Activated B cell treated with CpG ODN at 0.5 μM for 24 hours (primary cell): ENCODE data around the gene TEX53. TPM values are rescaled to one million over a fixed set of nuclear protein-coding genes. Genes with fewer than 3 reads are reported as not detected.
A peak's percentile ranks its signal among the peaks of the same experiment; 100 is the strongest.

Source experiments
- ATAC-seq: fragments of 200-7000 bp; cut with Tn5 transposase; one replicate; pipeline ENCODE4 v1.10.0; 2021; ENCODE audit warnings: low read depth, mild to moderate bottlenecking, moderate library complexity
- CTCF ChIA-PET: fragments of 350-600 bp; sonication (Branson Sonifier 250); formaldehyde crosslinking; loops from one replicate; lab custom pipeline; 2021; ENCODE audit warnings: antibody characterized with exemption; lab: Charles Lee
- POLR2A ChIA-PET: fragments of 350-600 bp; sonication (Branson Sonifier 250); formaldehyde crosslinking; loops from one replicate; lab custom pipeline; 2021; ENCODE audit warnings: antibody characterized with exemption; lab: Charles Lee
- DNase-seq: peaks from one replicate; pipeline ENCODE4 v3.0.0; 2022
- H3K27ac Mint-ChIP-seq: one replicate; pipeline ENCODE4 v1.8.0; 2020; ENCODE audit warnings: mixed read lengths
- H3K27me3 Mint-ChIP-seq: one replicate; pipeline ENCODE4 v1.8.0; 2021; ENCODE audit warnings: mixed read lengths
- H3K36me3 Mint-ChIP-seq: one replicate; pipeline ENCODE4 v1.8.0; 2021; ENCODE audit warnings: low read depth, mixed read lengths
- H3K4me1 Mint-ChIP-seq: one replicate; pipeline ENCODE4 v1.8.0; 2021; ENCODE audit warnings: mixed read lengths
- H3K4me3 Mint-ChIP-seq: one replicate; pipeline ENCODE4 v1.8.0; 2020; ENCODE audit warnings: mild to moderate bottlenecking, mixed read lengths
- H3K9me3 Mint-ChIP-seq: one replicate; pipeline ENCODE4 v1.8.0; 2020; ENCODE audit warnings: mixed read lengths
- intact Hi-C: fragments of 100-400 bp; cut with micrococcal nuclease; formaldehyde crosslinking; loops from one replicate; pipeline ENCODE4 v1.15.1; 2024
- total RNA-seq: library from RNA; stranded (reverse); gene quantifications from 2 replicates; pipeline ENCODE4 v1.2.3, GENCODE V29; 2022
- TF ChIP-seq, protein P1 (sequence below): fragments of 200-600 bp; IDR thresholded peaks from one replicate; pipeline ENCODE4 v1.8.0; 2022; ENCODE audit warnings: antibody characterized with exemption, mild to moderate bottlenecking

The TEX53 gene
- total RNA-seq, 1 donor from 2014 or later = not detected

DNA sequence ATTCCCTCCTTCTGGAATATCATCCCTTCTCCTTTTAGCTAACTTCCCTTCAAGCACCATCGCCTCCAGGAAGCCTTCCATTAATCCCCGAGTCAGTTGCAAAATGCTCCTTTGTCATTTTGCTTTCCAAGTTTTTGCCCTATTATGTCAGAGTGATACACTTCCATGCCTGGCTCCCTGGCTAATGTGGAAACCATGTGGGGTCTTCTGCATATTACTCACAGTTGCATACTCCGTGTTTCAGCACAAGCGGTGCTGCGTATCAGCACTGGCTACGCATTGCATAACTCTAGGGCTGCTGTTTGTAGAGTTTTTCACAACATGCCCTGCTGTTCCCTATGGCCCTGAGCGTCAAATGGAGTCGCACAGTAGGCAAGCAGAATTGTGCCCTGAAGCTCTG is 1.9 kb downstream of the TEX53 start:
- Mint-ChIP-seq H3K27me3 (no peaks in the 10 kb centered on the region), H3K36me3 (peaks cover 17% of the 10 kb centered on the region), H3K4me1 (peaks cover 23% of the 10 kb centered on the region), H3K27ac (no peak overlapping the region), H3K4me3 (no peak overlapping the region), H3K9me3 (no peaks in the 10 kb centered on the region)
- ChIA-PET POLR2A (no interaction called here), CTCF (interaction anchor here (1.4 to 6.5 kb wide), 3 partner anchors 117 to 251 kb away, joined by 4 to 126 read pairs (median 96); no protein-coding TSS in a partner anchor)
- no peak for ATAC-seq
- DNase-seq = no peak
- intact Hi-C loops = no loop called here
- TF ChIP-seq, protein P1, sequence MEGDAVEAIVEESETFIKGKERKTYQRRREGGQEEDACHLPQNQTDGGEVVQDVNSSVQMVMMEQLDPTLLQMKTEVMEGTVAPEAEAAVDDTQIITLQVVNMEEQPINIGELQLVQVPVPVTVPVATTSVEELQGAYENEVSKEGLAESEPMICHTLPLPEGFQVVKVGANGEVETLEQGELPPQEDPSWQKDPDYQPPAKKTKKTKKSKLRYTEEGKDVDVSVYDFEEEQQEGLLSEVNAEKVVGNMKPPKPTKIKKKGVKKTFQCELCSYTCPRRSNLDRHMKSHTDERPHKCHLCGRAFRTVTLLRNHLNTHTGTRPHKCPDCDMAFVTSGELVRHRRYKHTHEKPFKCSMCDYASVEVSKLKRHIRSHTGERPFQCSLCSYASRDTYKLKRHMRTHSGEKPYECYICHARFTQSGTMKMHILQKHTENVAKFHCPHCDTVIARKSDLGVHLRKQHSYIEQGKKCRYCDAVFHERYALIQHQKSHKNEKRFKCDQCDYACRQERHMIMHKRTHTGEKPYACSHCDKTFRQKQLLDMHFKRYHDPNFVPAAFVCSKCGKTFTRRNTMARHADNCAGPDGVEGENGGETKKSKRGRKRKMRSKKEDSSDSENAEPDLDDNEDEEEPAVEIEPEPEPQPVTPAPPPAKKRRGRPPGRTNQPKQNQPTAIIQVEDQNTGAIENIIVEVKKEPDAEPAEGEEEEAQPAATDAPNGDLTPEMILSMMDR = no peak

DNA sequence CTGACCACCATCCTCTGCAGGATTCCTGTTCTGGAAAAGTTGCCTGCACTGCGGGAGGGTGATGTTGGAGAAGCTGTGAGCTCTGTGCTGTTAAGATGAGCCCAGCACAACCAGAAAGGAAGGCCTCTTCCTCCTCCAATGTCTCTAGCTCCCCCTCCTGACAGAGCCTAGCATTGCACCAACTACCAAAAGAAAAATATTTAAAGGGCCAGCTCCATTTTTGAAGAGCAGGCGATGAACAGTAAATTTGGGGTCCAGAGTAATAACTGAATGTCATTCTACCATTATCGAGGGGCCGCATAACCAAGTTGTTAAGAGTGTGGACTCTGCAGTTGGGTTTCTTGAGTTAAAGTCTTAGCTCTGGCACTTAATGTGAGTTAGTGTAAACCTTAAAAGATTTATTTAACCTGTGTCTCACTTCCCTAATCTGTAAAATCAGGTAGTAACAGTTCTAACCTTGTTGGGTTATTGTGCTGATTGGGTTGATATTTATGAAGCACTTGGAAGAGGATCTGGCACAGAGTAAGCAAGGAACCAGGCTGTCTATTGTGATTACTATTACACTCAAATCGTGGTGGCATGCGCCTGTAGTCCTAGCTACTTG is 3.9 kb downstream of the TEX53 start:
- ChIA-PET CTCF (interaction anchor here (0.6 to 6.5 kb wide), 55 partner anchors 8 to 361 kb away, joined by 3 to 136 read pairs (median 4); partner anchors contain the start of genes ATP6V1G1 and WHRN), POLR2A (interaction anchor here (0.6 to 3.2 kb wide), 14 partner anchors 37 to 1243 kb away, joined by 3 to 22 read pairs (median 4); partner anchors contain the start of genes ATP6V1G1, C9orf43 and POLE3)
- no peaks in the 10 kb centered on the region for H3K9me3 Mint-ChIP-seq
- H3K4me3 Mint-ChIP-seq = no peak overlapping the region
- no peak overlapping the region for H3K27ac Mint-ChIP-seq
- TF ChIP-seq, protein P1 = peak; percentile 61
- intact Hi-C loops = loop anchor here (1.0 kb wide), 9 partner anchors 42 to 314 kb away; partner anchors contain the start of genes ATP6V1G1 and TMEM268
- DNase-seq = peak; percentile 55
- H3K4me1 Mint-ChIP-seq = peaks cover 23% of the 10 kb centered on the region
- H3K36me3 Mint-ChIP-seq = peaks cover 18% of the 10 kb centered on the region
- peak; percentile 98 for ATAC-seq
- no peaks in the 10 kb centered on the region for H3K27me3 Mint-ChIP-seq

DNA sequence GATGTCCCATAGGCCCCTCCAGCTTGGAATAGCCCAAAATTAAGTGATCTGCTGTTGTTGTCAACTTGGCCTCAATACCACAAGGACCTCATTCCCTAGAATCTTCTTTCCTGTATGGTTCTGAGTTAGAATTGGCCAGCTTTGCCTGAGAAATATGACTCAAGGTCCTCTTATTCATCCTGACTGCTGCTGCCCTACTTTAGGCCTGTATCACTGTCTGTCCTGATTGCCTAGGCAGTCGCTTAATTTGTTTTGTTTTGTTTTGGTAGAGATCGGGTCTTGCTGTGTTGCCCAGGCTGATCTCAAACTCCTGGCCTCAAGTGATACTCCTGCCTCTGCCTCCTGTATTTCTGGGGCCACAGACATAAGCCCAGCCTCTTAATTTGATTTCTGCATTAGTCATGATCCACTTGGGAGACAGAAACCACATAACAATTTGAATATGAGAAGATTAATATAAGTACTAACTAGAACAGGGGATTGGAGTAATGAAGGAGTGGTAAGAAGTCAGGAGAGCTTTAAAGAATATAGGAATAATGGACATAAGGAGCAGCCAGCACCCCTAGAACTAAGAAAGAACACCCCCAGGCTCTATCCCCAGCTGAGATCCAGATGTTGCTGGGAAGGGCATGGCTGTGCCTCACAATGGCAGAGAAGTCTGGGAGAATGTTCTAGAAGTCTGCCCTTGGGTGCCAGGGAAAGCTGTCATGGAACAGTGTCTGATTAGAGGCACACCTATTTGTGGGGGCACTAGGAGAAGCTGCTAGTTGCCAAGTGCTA is 4.6 kb downstream of the TEX53 start:
- Mint-ChIP-seq H3K4me3 (no peak overlapping the region), H3K4me1 (peaks cover 23% of the 10 kb centered on the region)
- TF ChIP-seq, protein P1 = no peak

DNA sequence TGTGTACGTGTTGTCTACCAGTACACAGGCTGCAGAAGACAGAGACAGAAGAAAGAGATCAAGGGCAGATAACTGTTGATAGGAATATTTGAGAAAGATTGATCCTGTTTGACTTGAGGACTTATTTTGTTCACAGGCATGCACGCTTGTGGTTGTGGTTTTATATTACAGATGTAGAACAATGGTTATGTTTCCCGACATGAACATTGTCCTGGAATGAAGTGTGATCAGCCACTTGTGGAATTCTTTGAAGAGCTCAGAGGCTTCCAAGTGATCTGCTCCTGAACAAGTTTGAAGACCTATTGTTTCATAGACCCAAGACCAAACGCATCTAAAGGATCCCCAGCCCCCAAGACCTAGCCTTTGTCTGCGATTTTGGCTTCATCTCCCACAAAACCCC is 13.7 kb downstream of the TEX53 start:
- Mint-ChIP-seq H3K4me1 (peaks cover 10% of the 10 kb centered on the region), H3K27me3 (no peaks in the 10 kb centered on the region), H3K36me3 (peaks cover 86% of the 10 kb centered on the region), H3K9me3 (peaks cover 4% of the 10 kb centered on the region), H3K27ac (peak overlapping the region; percentile 43), H3K4me3 (no peak overlapping the region)
- POLR2A ChIA-PET = no interaction called here
- ATAC-seq = no peak
- intact Hi-C loops = no loop called here
- TF ChIP-seq, protein P1 = no peak
- CTCF ChIA-PET = interaction anchor here (1.1 kb wide), 1 partner anchor 9 kb away, joined by 5 read pairs; no protein-coding TSS in a partner anchor
- DNase-seq = no peak

More for the DNA sequence above, 4.6 kb downstream of the TEX53 start:
- Mint-ChIP-seq H3K27me3 (no peaks in the 10 kb centered on the region), H3K36me3 (peaks cover 22% of the 10 kb centered on the region), H3K9me3 (no peaks in the 10 kb centered on the region), H3K27ac (peak overlapping the region; percentile 37)
- intact Hi-C loops = loop anchor here (1.0 kb wide), 9 partner anchors 42 to 314 kb away; partner anchors contain the start of genes ATP6V1G1 and TMEM268
- ChIA-PET POLR2A (interaction anchor here (0.6 to 3.2 kb wide), 13 partner anchors 36 to 313 kb away, joined by 3 to 22 read pairs (median 4); partner anchors contain the start of gene ATP6V1G1), CTCF (interaction anchor here (0.6 to 6.5 kb wide), 51 partner anchors 9 to 361 kb away, joined by 3 to 136 read pairs (median 4); partner anchors contain the start of genes ATP6V1G1 and WHRN)
- DNase-seq = no peak
- no peak for ATAC-seq
